ENCODE measurements around the gene FRG2C.
"Not testable (repeated sequence)": the region's sequence is repeated elsewhere in the genome, so short reads cannot be mapped to it uniquely, and the experiment has no call there.

GRCh38 chr3:75669348-75670297 lies 5.5 kb downstream of the FRG2C start:
- not testable (repeated sequence) for TF ChIP-seq POLR2AphosphoS5, POLR2A (IDR thresholded peaks at IDR 0.05)
